ENCODE measurements around the gene ZHX3.

The ZHX3 gene

GRCh38 chr20:41317546-41318270, at the start of gene ZHX3:
Gene ZHX3, minus strand, starts transcription at chr20:41317731. Its CDS starts 112,815 bp downstream, at chr20:41204916.
- TF ChIP-seq CTCF (IDR thresholded peaks at IDR 0.05) = no peak

GRCh38 chr20:41367393-41367695, 49.8 kb upstream of the ZHX3 start:
- TF ChIP-seq CTCF (IDR thresholded peaks at IDR 0.05) = no peak

GRCh38 chr20:41366546-41367392, 49.2 kb upstream of the ZHX3 start, which contains the start of gene EMILIN3:
Gene EMILIN3, minus strand, starts transcription at chr20:41366818. Its CDS starts 184 bp downstream, at chr20:41366634.
- no peak for TF ChIP-seq CTCF (IDR thresholded peaks at IDR 0.05)

- TF ChIP-seq CTCF (IDR thresholded peaks at IDR 0.05) = no peak
These were observed 48.4 kb upstream of the ZHX3 start for GRCh38 chr20:41365777-41366545.

GRCh38 chr20:41364967-41365765, 47.6 kb upstream of the ZHX3 start:
- TF ChIP-seq CTCF (IDR thresholded peaks at IDR 0.05) = no peak

GRCh38 chr20:41364236-41364855, 46.8 kb upstream of the ZHX3 start:
- no peak for TF ChIP-seq CTCF (IDR thresholded peaks at IDR 0.05)
